Measurements from ENCODE around the gene DNAJC21.
"Not testable (repeated sequence)": the region's sequence is repeated elsewhere in the genome, so short reads cannot be mapped to it uniquely, and the experiment has no call there.

Gene DNAJC21

DNA sequence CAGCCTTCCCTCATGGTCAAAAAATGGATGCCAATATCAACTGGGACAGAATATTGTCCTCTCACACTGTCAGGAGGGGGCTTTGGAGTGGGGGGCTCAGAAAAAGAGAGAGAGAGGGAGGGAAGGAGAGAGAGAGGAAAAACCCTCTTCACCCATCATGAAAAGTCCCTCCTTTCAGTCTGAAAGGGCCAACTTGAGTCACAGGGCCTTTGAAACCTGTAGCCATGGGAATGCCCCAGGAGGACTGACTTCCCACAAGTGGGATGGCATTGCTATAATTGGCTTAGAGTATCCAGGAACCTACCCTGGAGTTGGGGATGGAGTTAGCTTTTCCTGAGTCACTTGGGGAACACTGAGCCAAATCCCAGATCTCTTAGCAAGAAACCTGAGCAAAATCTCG, 41.2 kb downstream of the DNAJC21 start:
- no peak for TF ChIP-seq CTCF (IDR thresholded peaks at IDR 0.05; ENCODE audit: control insufficient read depth, extremely low read depth, insufficient read depth)
- DNase-seq (ENCODE audit: low read depth): no peak
- no peak overlapping the region for H3K4me3 ChIP-seq (ENCODE audit: low read depth, low read length)

GRCh38 chr5:34971655-34972054, 42.3 kb downstream of the DNAJC21 start:
- not testable (repeated sequence) for H3K4me3 ChIP-seq (ENCODE audit: low read depth, low read length)

GRCh38 chr5:34976347-34976746, 47.0 kb downstream of the DNAJC21 start:
- TF ChIP-seq CTCF (IDR thresholded peaks at IDR 0.05; ENCODE audit: control insufficient read depth, extremely low read depth, insufficient read depth): no peak
- DNase-seq (ENCODE audit: low read depth): no peak
- no peak overlapping the region for H3K4me3 ChIP-seq (ENCODE audit: low read depth, low read length)

More at GRCh38 chr5:34971655-34972054, 42.3 kb downstream of the DNAJC21 start:
- not testable (repeated sequence) for DNase-seq (ENCODE audit: low read depth)

- no peak for TF ChIP-seq CTCF (IDR thresholded peaks at IDR 0.05; ENCODE audit: control insufficient read depth, extremely low read depth, insufficient read depth)
- DNase-seq (ENCODE audit: low read depth): no peak
- no peak overlapping the region for H3K4me3 ChIP-seq (ENCODE audit: low read depth, low read length)
Observed at GRCh38 chr5:34977934-34978613, 48.7 kb downstream of the DNAJC21 start.

DNA sequence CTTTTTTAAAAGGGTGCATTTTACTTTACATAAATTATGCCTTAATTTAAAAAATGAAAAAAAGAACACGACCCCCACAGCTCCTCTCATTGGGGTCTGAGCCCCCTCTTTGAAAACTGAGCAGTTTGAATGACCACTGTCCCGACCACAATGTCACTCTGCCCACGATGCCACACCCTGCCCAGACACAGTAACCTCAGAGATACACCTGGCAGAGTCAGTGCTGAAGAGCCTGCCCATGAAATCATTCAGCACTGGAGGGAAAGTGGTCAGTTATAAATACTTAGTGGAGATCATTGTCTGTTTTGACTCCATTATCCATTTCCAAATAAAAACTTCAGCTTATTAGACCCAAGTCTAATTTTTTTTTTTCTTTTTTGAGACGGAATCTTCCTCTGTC, 49.3 kb downstream of the DNAJC21 start:
- no peak for DNase-seq (ENCODE audit: low read depth)
- H3K4me3 ChIP-seq (ENCODE audit: low read depth, low read length): no peak overlapping the region

DNA sequence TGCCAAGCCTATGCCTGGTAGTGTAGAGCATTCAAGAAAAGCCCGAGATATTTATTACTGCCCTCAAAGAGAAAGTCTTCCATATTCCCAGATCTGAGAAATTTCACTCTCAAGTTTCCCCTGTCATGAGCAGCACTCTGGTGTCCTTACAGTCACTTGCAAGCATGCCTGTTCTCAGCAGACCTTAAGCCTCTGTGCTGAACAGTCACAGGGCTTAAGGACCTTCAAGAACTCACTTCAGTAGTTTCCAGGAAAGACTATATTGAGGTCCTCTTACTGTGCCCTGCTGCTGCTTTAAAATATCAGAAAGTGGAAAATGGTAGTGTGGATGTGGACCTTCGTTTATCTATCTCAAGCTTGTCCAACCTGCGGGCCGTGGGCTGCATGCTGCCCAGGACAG, 53.5 kb downstream of the DNAJC21 start:
- no peak for TF ChIP-seq CTCF (IDR thresholded peaks at IDR 0.05; ENCODE audit: control insufficient read depth, extremely low read depth, insufficient read depth)
- no peak for DNase-seq (ENCODE audit: low read depth)
- no peak overlapping the region for H3K4me3 ChIP-seq (ENCODE audit: low read depth, low read length)

More for the DNA sequence above, 49.3 kb downstream of the DNAJC21 start:
- no peak for TF ChIP-seq CTCF (IDR thresholded peaks at IDR 0.05; ENCODE audit: control insufficient read depth, extremely low read depth, insufficient read depth)

DNA sequence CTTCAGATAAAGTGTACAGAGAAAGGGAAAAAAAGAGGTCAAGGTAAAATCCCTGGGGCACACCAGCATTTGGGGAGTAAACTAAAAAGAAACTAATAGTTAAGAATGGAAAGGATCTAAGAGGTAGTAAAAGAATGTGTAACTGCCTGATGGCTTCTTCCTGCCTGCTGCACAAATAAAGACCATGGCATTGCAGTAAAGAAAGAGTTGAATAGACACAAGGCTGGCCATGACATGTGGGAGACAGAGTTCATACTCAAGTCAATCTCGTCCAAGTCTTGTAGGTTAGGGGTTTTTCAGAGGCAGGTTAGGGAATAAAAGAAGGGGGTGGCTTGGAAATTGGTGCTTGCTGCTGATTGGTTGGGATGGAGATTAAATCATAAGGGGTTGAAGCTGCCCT, 57.6 kb downstream of the DNAJC21 start:
- TF ChIP-seq CTCF (IDR thresholded peaks at IDR 0.05; ENCODE audit: control insufficient read depth, extremely low read depth, insufficient read depth): no peak
- no peak for DNase-seq (ENCODE audit: low read depth)
- no peak overlapping the region for H3K4me3 ChIP-seq (ENCODE audit: low read depth, low read length)

Data from LNCaP clone FGC (cell line).